ENCODE data around the gene PRRX1.

PRRX1 gene

DNA sequence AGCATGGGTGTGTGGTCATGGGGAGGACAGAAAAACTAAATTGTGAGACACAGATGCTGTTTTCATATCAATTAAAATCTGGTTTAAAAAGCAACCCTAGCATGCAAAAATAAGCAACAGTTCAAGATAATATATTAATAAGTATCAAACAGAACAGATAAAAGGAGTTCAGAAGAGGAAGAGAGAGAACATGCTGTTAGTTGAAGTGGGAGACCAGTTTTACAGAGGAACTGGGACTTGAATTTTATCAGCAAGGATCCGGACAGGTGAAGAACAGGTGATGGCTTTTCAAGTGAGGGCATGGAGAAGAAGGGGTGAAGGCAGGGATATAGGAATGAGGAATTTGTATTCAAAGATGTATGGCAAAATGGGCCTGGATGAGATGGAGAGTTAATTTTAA, 75.9 kb downstream of the PRRX1 start:
- no peaks in the 10 kb centered on the region for H3K36me3 ChIP-seq (replicated peaks; ENCODE audit: insufficient read depth, low read length)

GRCh38 chr1:170741678-170742077, 77.7 kb downstream of the PRRX1 start:
- Histone ChIP-seq H3K79me2 (ENCODE audit: low read length) (no peaks in the 10 kb centered on the region), H3K9me2 (replicated peaks; ENCODE audit: insufficient read depth, low read length) (no peaks in the 10 kb centered on the region), H3K27me3 (replicated peaks; ENCODE audit: insufficient read depth, low read length) (no peaks in the 10 kb centered on the region), H3F3A (ENCODE audit: insufficient read depth, low read length) (no peaks in the 10 kb centered on the region), H2AFZ (ENCODE audit: low read length) (no peak overlapping the region), H3K27ac (ENCODE audit: low read length) (no peak overlapping the region), H4K20me1 (ENCODE audit: insufficient read depth, low read length) (no peaks in the 10 kb centered on the region), H3K9ac (ENCODE audit: low read length) (no peak overlapping the region), H3K36me3 (replicated peaks; ENCODE audit: insufficient read depth, low read length) (no peaks in the 10 kb centered on the region), H3K4me1 (ENCODE audit: low read length) (no peaks in the 10 kb centered on the region), H3K4me3 (ENCODE audit: low read length) (no peak overlapping the region), H3K4me2 (ENCODE audit: low read depth, low read length) (no peak overlapping the region), H3K9me3 (replicated peaks; ENCODE audit: insufficient read depth, low read length) (no peaks in the 10 kb centered on the region)
- TF ChIP-seq EZH2 (optimal IDR thresholded peaks at IDR 0.05; ENCODE audit: low read depth, low read length) (no peak), EZH2phosphoT487 (IDR thresholded peaks at IDR 0.05; ENCODE audit: low read length) (no peak)
- TF ChIP-seq, protein P1, sequence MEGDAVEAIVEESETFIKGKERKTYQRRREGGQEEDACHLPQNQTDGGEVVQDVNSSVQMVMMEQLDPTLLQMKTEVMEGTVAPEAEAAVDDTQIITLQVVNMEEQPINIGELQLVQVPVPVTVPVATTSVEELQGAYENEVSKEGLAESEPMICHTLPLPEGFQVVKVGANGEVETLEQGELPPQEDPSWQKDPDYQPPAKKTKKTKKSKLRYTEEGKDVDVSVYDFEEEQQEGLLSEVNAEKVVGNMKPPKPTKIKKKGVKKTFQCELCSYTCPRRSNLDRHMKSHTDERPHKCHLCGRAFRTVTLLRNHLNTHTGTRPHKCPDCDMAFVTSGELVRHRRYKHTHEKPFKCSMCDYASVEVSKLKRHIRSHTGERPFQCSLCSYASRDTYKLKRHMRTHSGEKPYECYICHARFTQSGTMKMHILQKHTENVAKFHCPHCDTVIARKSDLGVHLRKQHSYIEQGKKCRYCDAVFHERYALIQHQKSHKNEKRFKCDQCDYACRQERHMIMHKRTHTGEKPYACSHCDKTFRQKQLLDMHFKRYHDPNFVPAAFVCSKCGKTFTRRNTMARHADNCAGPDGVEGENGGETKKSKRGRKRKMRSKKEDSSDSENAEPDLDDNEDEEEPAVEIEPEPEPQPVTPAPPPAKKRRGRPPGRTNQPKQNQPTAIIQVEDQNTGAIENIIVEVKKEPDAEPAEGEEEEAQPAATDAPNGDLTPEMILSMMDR (IDR thresholded peaks at IDR 0.05; ENCODE audit: low read length) = no peak
- DNase-seq = no peak

More for the DNA sequence above, 75.9 kb downstream of the PRRX1 start:
- no peaks in the 10 kb centered on the region for H4K20me1 ChIP-seq (ENCODE audit: insufficient read depth, low read length)
- no peaks in the 10 kb centered on the region for H3K9me2 ChIP-seq (replicated peaks; ENCODE audit: insufficient read depth, low read length)
- TF ChIP-seq EZH2 (optimal IDR thresholded peaks at IDR 0.05; ENCODE audit: low read depth, low read length) (no peak), EZH2phosphoT487 (IDR thresholded peaks at IDR 0.05; ENCODE audit: low read length) (no peak)
- TF ChIP-seq, protein P1 (IDR thresholded peaks at IDR 0.05; ENCODE audit: low read length) = no peak
- H3K4me1 ChIP-seq (ENCODE audit: low read length) = no peaks in the 10 kb centered on the region
- no peak overlapping the region for H2AFZ ChIP-seq (ENCODE audit: low read length)
- DNase-seq = no peak
- no peak overlapping the region for H3K4me3 ChIP-seq (ENCODE audit: low read length)
- H3K9me3 ChIP-seq (replicated peaks; ENCODE audit: insufficient read depth, low read length) = no peaks in the 10 kb centered on the region
- H3K4me2 ChIP-seq (ENCODE audit: low read depth, low read length) = no peak overlapping the region
- H3K27me3 ChIP-seq (replicated peaks; ENCODE audit: insufficient read depth, low read length) = no peaks in the 10 kb centered on the region
- no peak overlapping the region for H3K27ac ChIP-seq (ENCODE audit: low read length)
- H3K79me2 ChIP-seq (ENCODE audit: low read length) = no peaks in the 10 kb centered on the region
- no peak overlapping the region for H3K9ac ChIP-seq (ENCODE audit: low read length)
- no peaks in the 10 kb centered on the region for H3F3A ChIP-seq (ENCODE audit: insufficient read depth, low read length)

DNA sequence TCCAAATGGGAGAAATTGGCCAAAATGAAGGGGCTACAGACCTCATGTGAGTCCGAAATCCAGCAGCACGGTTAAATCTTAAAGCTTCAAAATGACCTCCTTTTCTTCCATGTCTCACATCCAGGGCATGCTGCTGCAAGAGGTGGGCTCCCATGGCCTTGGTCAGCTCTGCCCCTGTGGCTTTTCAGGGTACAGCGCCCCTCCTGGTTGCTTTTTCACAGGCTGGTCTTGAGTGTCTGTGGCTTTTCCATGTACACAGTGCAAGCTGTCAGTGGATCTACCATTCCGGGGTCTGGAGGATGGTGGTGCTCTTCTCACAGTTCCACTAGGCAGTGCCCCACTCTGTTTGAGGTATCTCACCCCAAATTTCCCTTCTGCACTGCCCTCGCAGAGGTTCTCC, 78.7 kb downstream of the PRRX1 start:
- H3K4me3 ChIP-seq (ENCODE audit: low read length) = no peak overlapping the region
- H3K9ac ChIP-seq (ENCODE audit: low read length) = no peak overlapping the region
- DNase-seq = no peak
- no peak overlapping the region for H2AFZ ChIP-seq (ENCODE audit: low read length)
- no peaks in the 10 kb centered on the region for H4K20me1 ChIP-seq (ENCODE audit: insufficient read depth, low read length)
- H3K4me1 ChIP-seq (ENCODE audit: low read length) = no peaks in the 10 kb centered on the region
- no peaks in the 10 kb centered on the region for H3K36me3 ChIP-seq (replicated peaks; ENCODE audit: insufficient read depth, low read length)
- no peaks in the 10 kb centered on the region for H3K9me2 ChIP-seq (replicated peaks; ENCODE audit: insufficient read depth, low read length)
- TF ChIP-seq, protein P1 (IDR thresholded peaks at IDR 0.05; ENCODE audit: low read length) = no peak
- TF ChIP-seq EZH2 (optimal IDR thresholded peaks at IDR 0.05; ENCODE audit: low read depth, low read length) = no peak
- TF ChIP-seq EZH2phosphoT487 (IDR thresholded peaks at IDR 0.05; ENCODE audit: low read length) = no peak
- no peak overlapping the region for H3K4me2 ChIP-seq (ENCODE audit: low read depth, low read length)
- no peaks in the 10 kb centered on the region for H3F3A ChIP-seq (ENCODE audit: insufficient read depth, low read length)
- H3K79me2 ChIP-seq (ENCODE audit: low read length) = no peaks in the 10 kb centered on the region
- H3K27me3 ChIP-seq (replicated peaks; ENCODE audit: insufficient read depth, low read length) = no peaks in the 10 kb centered on the region
- no peaks in the 10 kb centered on the region for H3K9me3 ChIP-seq (replicated peaks; ENCODE audit: insufficient read depth, low read length)
- H3K27ac ChIP-seq (ENCODE audit: low read length) = no peak overlapping the region

Measured in MM.1S (cell line).